Measurements from ENCODE around the gene LCE1F.

LCE1F gene

GRCh38 chr1:152811671-152812070 is 36.7 kb downstream of the LCE1F start, which contains the start of gene LCE1B:
Gene LCE1B, plus strand, starts transcription at chr1:152811971. Its CDS starts 476 bp downstream, at chr1:152812447.
- no peaks in the 10 kb centered on the region for H3K4me1 ChIP-seq (ENCODE audit: control insufficient read depth in 5 of 5, insufficient read depth in 5 of 5, low read length in 5 of 5)
- H3K36me3 ChIP-seq (ENCODE audit: control insufficient read depth in 5 of 5, insufficient read depth in 5 of 5, low read length in 5 of 5): no peaks in the 10 kb centered on the region
- no peak within 1 kb of the TSS for H3K27ac ChIP-seq (ENCODE audit: low read depth, low read length)
- no peaks in the 10 kb centered on the region for H3K27me3 ChIP-seq (ENCODE audit: control insufficient read depth in 5 of 5, insufficient read depth in 4 of 5, low read length in 5 of 5)
- no peaks in the 10 kb centered on the region for H3K9me3 ChIP-seq (ENCODE audit: control insufficient read depth in 5 of 5, low read length in 5 of 5)
- H3K4me3 ChIP-seq (ENCODE audit: low read depth in 1 of 5, low read length in 5 of 5): no peak within 1 kb of the TSS
- H3K9ac ChIP-seq (ENCODE audit: low read length in 5 of 5): no peak within 1 kb of the TSS

- Histone ChIP-seq H3K9ac (ENCODE audit: low read length in 5 of 5) (no peak overlapping the region), H3K27ac (ENCODE audit: low read depth, low read length) (no peak overlapping the region), H3K4me1 (ENCODE audit: control insufficient read depth in 5 of 5, insufficient read depth in 5 of 5, low read length in 5 of 5) (no peaks in the 10 kb centered on the region), H3K9me3 (ENCODE audit: control insufficient read depth in 5 of 5, low read length in 5 of 5) (no peaks in the 10 kb centered on the region), H3K27me3 (ENCODE audit: control insufficient read depth in 5 of 5, insufficient read depth in 4 of 5, low read length in 5 of 5) (no peaks in the 10 kb centered on the region), H3K36me3 (ENCODE audit: control insufficient read depth in 5 of 5, insufficient read depth in 5 of 5, low read length in 5 of 5) (no peaks in the 10 kb centered on the region), H3K4me3 (ENCODE audit: low read depth in 1 of 5, low read length in 5 of 5) (no peak overlapping the region)
Measured at GRCh38 chr1:152817309-152817708, 42.4 kb downstream of the LCE1F start.

- Histone ChIP-seq H3K9ac (ENCODE audit: low read length in 5 of 5) (no peak overlapping the region), H3K27ac (ENCODE audit: low read depth, low read length) (no peak overlapping the region), H3K4me1 (ENCODE audit: control insufficient read depth in 5 of 5, insufficient read depth in 5 of 5, low read length in 5 of 5) (no peaks in the 10 kb centered on the region), H3K9me3 (ENCODE audit: control insufficient read depth in 5 of 5, low read length in 5 of 5) (peaks cover 0 to 3% (median 0%) of the 10 kb centered on the region in 5 donors), H3K36me3 (ENCODE audit: control insufficient read depth in 5 of 5, insufficient read depth in 5 of 5, low read length in 5 of 5) (no peaks in the 10 kb centered on the region), H3K27me3 (ENCODE audit: control insufficient read depth in 5 of 5, insufficient read depth in 4 of 5, low read length in 5 of 5) (peaks cover 0 to 4% (median 0%) of the 10 kb centered on the region in 5 donors), H3K4me3 (ENCODE audit: low read depth in 1 of 5, low read length in 5 of 5) (no peak overlapping the region)
Measured at GRCh38 chr1:152823294-152823693, 48.4 kb downstream of the LCE1F start.

GRCh38 chr1:152824964-152825363 is 50.0 kb downstream of the LCE1F start:
- Histone ChIP-seq H3K36me3 (ENCODE audit: control insufficient read depth in 5 of 5, insufficient read depth in 5 of 5, low read length in 5 of 5) (no peaks in the 10 kb centered on the region), H3K4me3 (ENCODE audit: low read depth in 1 of 5, low read length in 5 of 5) (no peak overlapping the region), H3K9ac (ENCODE audit: low read length in 5 of 5) (no peak overlapping the region), H3K4me1 (ENCODE audit: control insufficient read depth in 5 of 5, insufficient read depth in 5 of 5, low read length in 5 of 5) (no peaks in the 10 kb centered on the region), H3K9me3 (ENCODE audit: control insufficient read depth in 5 of 5, low read length in 5 of 5) (peaks cover 0 to 3% (median 0%) of the 10 kb centered on the region in 5 donors), H3K27me3 (ENCODE audit: control insufficient read depth in 5 of 5, insufficient read depth in 4 of 5, low read length in 5 of 5) (peaks cover 0 to 4% (median 0%) of the 10 kb centered on the region in 5 donors), H3K27ac (ENCODE audit: low read depth, low read length) (no peak overlapping the region)

Data from subcutaneous abdominal adipose tissue (tissue), 5 donors.